C4-2B (cell line): ENCODE measurements around the gene TPPP3.

Experiments used
- CTCF ChIP-seq: fragments of 450-650 bp; conservative IDR thresholded peaks from 2 replicates; pipeline ENCODE4 v1.5.1; 2017; ENCODE audit warnings: mild to moderate bottlenecking
- ZFX ChIP-seq: fragments of 450-650 bp; IDR thresholded peaks from 2 replicates; pipeline ENCODE4 v1.6.1; 2017

- TF ChIP-seq CTCF (no peak; the same call in 1 of the 2 replicates), ZFX (no peak)
Measured at GRCh38 chr16:67430977-67431774, 37.9 kb upstream of the TPPP3 start, which contains the start of gene HSD11B2.
